CD4-positive, alpha-beta T cell (primary cell): ENCODE measurements around the gene TMUB1. TPM values are rescaled to one million over a fixed set of nuclear protein-coding genes. Genes with fewer than 3 reads are reported as not detected.

Source experiments
- ATAC-seq: fragments of 200-7000 bp; cut with Tn5 transposase; one replicate; pipeline ENCODE4 v1.10.0; 2022; ENCODE audit warnings: mild to moderate bottlenecking; ENCODE audit not compliant: poor library complexity
- CTCF ChIA-PET: fragments of 350-600 bp; sonication (Branson Sonifier 250); formaldehyde crosslinking; loops from one replicate; lab custom pipeline; 2021; ENCODE audit warnings: antibody characterized with exemption, inconsistent platforms; lab: Charles Lee
- POLR2A ChIA-PET: fragments of 350-600 bp; sonication (Branson Sonifier 250); formaldehyde crosslinking; loops from one replicate; lab custom pipeline; 2021; ENCODE audit warnings: antibody characterized with exemption, inconsistent platforms; lab: Charles Lee
- DNase-seq, 14 experiments: peaks; one replicate each; pipeline ENCODE4 v3.0.0-alpha.2; 2013 to 2020; ENCODE audit warnings: mixed read lengths in 2 of 14
- H3K27ac ChIP-seq, 2 donors: one replicate each; pipeline versions ENCODE4 v1.5.1 to v1.7.0; 2013; ENCODE audit warnings: low read length in 2 of 2, low read depth in 1 of 2, mild to moderate bottlenecking in 1 of 2
- H3K27me3 ChIP-seq, 2 experiments: 1 replicate in 1 of 2; 2 replicates in 1 of 2; pipeline versions ENCODE4 v1.6.1 to v1.7.0; 2013; ENCODE audit warnings: low read length in 2 of 2, control low read depth in 1 of 2, mild to moderate bottlenecking in 1 of 2, moderate library complexity in 1 of 2; ENCODE audit not compliant: insufficient read depth in 2 of 2, control insufficient read depth in 1 of 2
- H3K36me3 ChIP-seq: one replicate; pipeline ENCODE4 v1.6.1; 2013; ENCODE audit warnings: low read length, control low read depth; ENCODE audit not compliant: insufficient read depth
- H3K4me1 ChIP-seq: one replicate; pipeline ENCODE4 v1.6.1; 2013; ENCODE audit warnings: low read length, control low read depth; ENCODE audit not compliant: insufficient read depth
- H3K4me3 ChIP-seq: one replicate; pipeline ENCODE4 v1.5.1; 2013; ENCODE audit warnings: mild to moderate bottlenecking, low read length, moderate library complexity
- H3K9me3 ChIP-seq, 2 experiments: 1 replicate in 1 of 2; 2 replicates in 1 of 2; pipeline versions ENCODE4 v1.6.1 to v1.7.0; 2013; ENCODE audit warnings: low read length in 2 of 2, mild to moderate bottlenecking in 2 of 2, control low read depth in 1 of 2, moderate library complexity in 1 of 2; ENCODE audit not compliant: control insufficient read depth in 1 of 2, insufficient read depth in 1 of 2
- H3K27ac Mint-ChIP-seq: one replicate; pipeline ENCODE4 v1.8.0; 2020; ENCODE audit warnings: mixed read lengths
- H3K27me3 Mint-ChIP-seq: one replicate; pipeline ENCODE4 v1.8.0; 2021; ENCODE audit warnings: mixed read lengths
- H3K36me3 Mint-ChIP-seq: one replicate; pipeline ENCODE4 v1.8.0; 2021; ENCODE audit warnings: low read depth, mixed read lengths
- H3K4me1 Mint-ChIP-seq: one replicate; pipeline ENCODE4 v1.8.0; 2021; ENCODE audit warnings: low read depth, mixed read lengths
- H3K4me3 Mint-ChIP-seq: one replicate; pipeline ENCODE4 v1.8.0; 2020; ENCODE audit warnings: mild to moderate bottlenecking, mixed read lengths
- H3K9me3 Mint-ChIP-seq: one replicate; pipeline ENCODE4 v1.8.0; 2020; ENCODE audit warnings: mixed read lengths
- CTCF ChIP-seq: fragments of 200-600 bp; IDR thresholded peaks from one replicate; pipeline ENCODE4 v1.8.0; 2022; ENCODE audit warnings: antibody characterized with exemption, mild to moderate bottlenecking
- intact Hi-C, 2 experiments: fragments of 100-400 bp; cut with DNase I in 1 of 2; cut with micrococcal nuclease in 1 of 2; formaldehyde crosslinking; loops; one replicate each; pipeline versions ENCODE4 v1.15.1 to v1.9.0; 2023 to 2025; cut with DNase I, micrococcal nuclease
- total RNA-seq, 174 experiments: library from RNA in 2 of 174; stranded (reverse) in 2 of 174; gene quantifications; one replicate each; pipeline ENCODE4 v1.2.3 and lab custom pipeline; 2021 to 2026

Gene TMUB1
- total RNA-seq, 2 experiments from 2014 or later: 44.5 to 46.6 TPM

GRCh38 chr7:151094675-151095074 is 11.4 kb upstream of the TMUB1 start:
- Mint-ChIP-seq H3K9me3 (no peaks in the 10 kb centered on the region), H3K36me3 (peaks cover 6% of the 10 kb centered on the region), H3K4me1 (peaks cover 6% of the 10 kb centered on the region), H3K4me3 (no peak overlapping the region), H3K27ac (no peak overlapping the region), H3K27me3 (no peaks in the 10 kb centered on the region)
- CTCF ChIA-PET: interaction anchor here (0.9 to 2.1 kb wide), 2 partner anchors 29 to 44 kb away, joined by 3 to 4 read pairs; no protein-coding TSS in a partner anchor
- H3K9me3 ChIP-seq: no peaks in the 10 kb centered on the region
- H3K4me1 ChIP-seq: peaks cover 23% of the 10 kb centered on the region
- TF ChIP-seq CTCF: no peak
- no peak overlapping the region for H3K27ac ChIP-seq
- intact Hi-C loops: no loop called here
- no peak overlapping the region for H3K4me3 ChIP-seq
- no peak for ATAC-seq
- H3K27me3 ChIP-seq: no peaks in the 10 kb centered on the region
- H3K36me3 ChIP-seq: no peaks in the 10 kb centered on the region
- POLR2A ChIA-PET: no interaction called here
- DNase-seq: no peak

- ATAC-seq (no peak), DNase-seq (no peak)
- TF ChIP-seq CTCF: no peak
- Histone ChIP-seq H3K27me3 (no peaks in the 10 kb centered on the region), H3K27ac (no peak overlapping the region), H3K9me3 (no peaks in the 10 kb centered on the region), H3K36me3 (no peaks in the 10 kb centered on the region), H3K4me3 (no peak overlapping the region), H3K4me1 (peaks cover 32% of the 10 kb centered on the region)
- H3K4me3 Mint-ChIP-seq: no peak overlapping the region
- no peak overlapping the region for H3K27ac Mint-ChIP-seq
- H3K9me3 Mint-ChIP-seq: no peaks in the 10 kb centered on the region
- CTCF ChIA-PET: interaction anchor here (1.2 kb wide), 1 partner anchor 30 kb away, joined by 3 read pairs; no protein-coding TSS in a partner anchor
- peaks cover 4% of the 10 kb centered on the region for H3K27me3 Mint-ChIP-seq
- intact Hi-C loops: no loop called here
- POLR2A ChIA-PET: no interaction called here
- peaks cover 16% of the 10 kb centered on the region for H3K4me1 Mint-ChIP-seq
- peaks cover 11% of the 10 kb centered on the region for H3K36me3 Mint-ChIP-seq
These were observed 10.5 kb upstream of the TMUB1 start for GRCh38 chr7:151093748-151094147.

- ATAC-seq: no peak
- no peak overlapping the region for H3K27ac Mint-ChIP-seq
These were observed 8.7 kb upstream of the TMUB1 start for GRCh38 chr7:151091988-151092387.

More at GRCh38 chr7:151091988-151092387, 8.7 kb upstream of the TMUB1 start:
- no peak for TF ChIP-seq CTCF
- peaks cover 4% of the 10 kb centered on the region for H3K27me3 Mint-ChIP-seq
- Histone ChIP-seq H3K9me3 (peaks cover 0 to 3% of the 10 kb centered on the region in 2 experiments), H3K4me1 (peaks cover 50% of the 10 kb centered on the region), H3K27ac (no peak overlapping the region), H3K27me3 (no peaks in the 10 kb centered on the region), H3K4me3 (no peak overlapping the region), H3K36me3 (no peaks in the 10 kb centered on the region)
- peaks cover 11% of the 10 kb centered on the region for H3K36me3 Mint-ChIP-seq
- intact Hi-C loops: no loop called here
- peaks cover 23% of the 10 kb centered on the region for H3K4me1 Mint-ChIP-seq
- no peak overlapping the region for H3K4me3 Mint-ChIP-seq
- DNase-seq: no peak
- no peaks in the 10 kb centered on the region for H3K9me3 Mint-ChIP-seq
- POLR2A ChIA-PET: no interaction called here
- CTCF ChIA-PET: interaction anchor here (0.9 to 1.6 kb wide), 2 partner anchors 18 to 20 kb away, joined by 3 to 4 read pairs; no protein-coding TSS in a partner anchor
